Measurements from ENCODE around the gene LMF1. TPM values are rescaled to one million over a fixed set of nuclear protein-coding genes. Genes with fewer than 3 reads are reported as not detected.

Gene LMF1
- total RNA-seq, 1 donor from 2014 or later: 21.4 TPM

- H3K27me3 Mint-ChIP-seq: peaks cover 3% of the 10 kb centered on the region
- H3K4me1 Mint-ChIP-seq (ENCODE audit: unreplicated experiment): peaks cover 26% of the 10 kb centered on the region
Measured at GRCh38 chr16:971582-971905, 760 bp upstream of the LMF1 start.

GRCh38 chr16:970386-970765 is 408 bp downstream of the LMF1 start:
- Mint-ChIP-seq H3K27ac (no peak overlapping the region), H3K4me3 (peak overlapping the region; percentile 81), H3K9me3 (peaks cover 6% of the 10 kb centered on the region), H3K4me1 (ENCODE audit: unreplicated experiment) (peaks cover 26% of the 10 kb centered on the region), H3K27me3 (peaks cover 3% of the 10 kb centered on the region), H3K36me3 (peaks cover 11% of the 10 kb centered on the region)
- TF ChIP-seq, protein P1, sequence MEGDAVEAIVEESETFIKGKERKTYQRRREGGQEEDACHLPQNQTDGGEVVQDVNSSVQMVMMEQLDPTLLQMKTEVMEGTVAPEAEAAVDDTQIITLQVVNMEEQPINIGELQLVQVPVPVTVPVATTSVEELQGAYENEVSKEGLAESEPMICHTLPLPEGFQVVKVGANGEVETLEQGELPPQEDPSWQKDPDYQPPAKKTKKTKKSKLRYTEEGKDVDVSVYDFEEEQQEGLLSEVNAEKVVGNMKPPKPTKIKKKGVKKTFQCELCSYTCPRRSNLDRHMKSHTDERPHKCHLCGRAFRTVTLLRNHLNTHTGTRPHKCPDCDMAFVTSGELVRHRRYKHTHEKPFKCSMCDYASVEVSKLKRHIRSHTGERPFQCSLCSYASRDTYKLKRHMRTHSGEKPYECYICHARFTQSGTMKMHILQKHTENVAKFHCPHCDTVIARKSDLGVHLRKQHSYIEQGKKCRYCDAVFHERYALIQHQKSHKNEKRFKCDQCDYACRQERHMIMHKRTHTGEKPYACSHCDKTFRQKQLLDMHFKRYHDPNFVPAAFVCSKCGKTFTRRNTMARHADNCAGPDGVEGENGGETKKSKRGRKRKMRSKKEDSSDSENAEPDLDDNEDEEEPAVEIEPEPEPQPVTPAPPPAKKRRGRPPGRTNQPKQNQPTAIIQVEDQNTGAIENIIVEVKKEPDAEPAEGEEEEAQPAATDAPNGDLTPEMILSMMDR (conservative IDR thresholded peaks at IDR 0.05): no peak
- no peak for DNase-seq (ENCODE audit: extremely low spot score, unreplicated experiment)

More at GRCh38 chr16:971582-971905, 760 bp upstream of the LMF1 start:
- Mint-ChIP-seq H3K27ac (peak overlapping the region; percentile 43), H3K4me3 (peak overlapping the region; percentile 79), H3K36me3 (peaks cover 2% of the 10 kb centered on the region), H3K9me3 (no peaks in the 10 kb centered on the region)
- no peak for DNase-seq (ENCODE audit: extremely low spot score, unreplicated experiment)
- TF ChIP-seq, protein P1 (conservative IDR thresholded peaks at IDR 0.05): no peak

GRCh38 chr16:969508-970385 is 1.0 kb downstream of the LMF1 start:
- H3K9me3 Mint-ChIP-seq: peaks cover 9% of the 10 kb centered on the region
- H3K27me3 Mint-ChIP-seq: peaks cover 3% of the 10 kb centered on the region
- TF ChIP-seq, protein P1 (conservative IDR thresholded peaks at IDR 0.05): no peak
- H3K27ac Mint-ChIP-seq: no peak overlapping the region
- peak overlapping the region; percentile 81 for H3K4me3 Mint-ChIP-seq
- H3K4me1 Mint-ChIP-seq (ENCODE audit: unreplicated experiment): peaks cover 26% of the 10 kb centered on the region
- peaks cover 15% of the 10 kb centered on the region for H3K36me3 Mint-ChIP-seq
- peak; percentile 76 for DNase-seq (ENCODE audit: extremely low spot score, unreplicated experiment)

- TF ChIP-seq, protein P1 (conservative IDR thresholded peaks at IDR 0.05): no peak
Measured at GRCh38 chr16:968620-969019, 2.2 kb downstream of the LMF1 start.

DNA sequence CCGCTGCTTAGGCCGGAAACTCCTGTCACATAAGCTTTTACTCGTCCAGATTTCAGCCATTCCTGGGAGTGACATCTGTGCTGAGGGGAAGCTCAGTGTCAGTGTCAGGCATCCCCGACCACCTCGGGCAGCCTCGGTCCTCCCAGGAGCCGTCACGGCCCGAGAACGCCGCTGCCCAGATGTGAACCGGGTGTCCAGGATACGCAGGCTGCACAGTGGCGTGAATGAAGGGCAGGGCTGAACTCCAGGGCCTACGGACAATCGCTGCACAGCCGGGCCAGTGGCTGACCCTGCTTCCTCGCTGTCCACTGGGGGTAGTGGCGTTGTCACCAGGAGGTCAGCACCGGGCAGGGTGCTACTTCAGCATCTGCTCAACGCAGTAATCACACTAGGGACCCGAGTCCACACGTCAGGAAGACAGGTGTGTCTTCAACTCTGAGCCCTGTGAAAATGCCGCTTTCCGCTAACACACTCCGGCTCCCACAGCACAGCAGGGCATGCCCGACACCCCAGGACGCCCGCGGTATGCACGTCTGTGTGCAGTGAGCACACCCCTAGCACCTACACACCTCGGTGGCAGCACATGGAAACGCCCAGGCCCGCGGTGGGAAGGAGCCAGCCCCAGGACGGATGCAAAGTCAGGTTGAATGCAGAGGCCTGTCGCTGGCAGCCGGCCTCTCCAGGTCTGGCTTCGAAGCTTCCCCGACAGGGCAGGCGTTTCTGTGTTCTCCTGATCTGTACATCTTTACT is 3.1 kb downstream of the LMF1 start:
- DNase-seq (ENCODE audit: extremely low spot score, unreplicated experiment): no peak
- TF ChIP-seq, protein P1 (conservative IDR thresholded peaks at IDR 0.05): no peak
- Mint-ChIP-seq H3K4me1 (ENCODE audit: unreplicated experiment) (peaks cover 28% of the 10 kb centered on the region), H3K36me3 (peaks cover 22% of the 10 kb centered on the region), H3K4me3 (no peak overlapping the region), H3K27me3 (no peaks in the 10 kb centered on the region), H3K9me3 (peaks cover 9% of the 10 kb centered on the region), H3K27ac (no peak overlapping the region)

More at GRCh38 chr16:968620-969019, 2.2 kb downstream of the LMF1 start:
- Mint-ChIP-seq H3K4me1 (ENCODE audit: unreplicated experiment) (peaks cover 24% of the 10 kb centered on the region), H3K27me3 (no peaks in the 10 kb centered on the region), H3K9me3 (peaks cover 9% of the 10 kb centered on the region), H3K27ac (peak overlapping the region; percentile 58), H3K36me3 (peaks cover 19% of the 10 kb centered on the region), H3K4me3 (peak overlapping the region; percentile 87)
- no peak for DNase-seq (ENCODE audit: extremely low spot score, unreplicated experiment)
